Measurements from ENCODE around the gene RNF213.
A peak's percentile ranks its signal among the peaks of the same experiment; 100 is the strongest.

Gene RNF213

GRCh38 chr17:80262291-80262690, 1.6 kb downstream of the RNF213 start:
- Histone ChIP-seq H3K79me2 (peaks cover 26% of the 10 kb centered on the region), H3K4me2 (ENCODE audit: low read length) (peak overlapping the region; percentile 99), H3K36me3 (ENCODE audit: control insufficient read depth, insufficient read depth, low read length) (no peaks in the 10 kb centered on the region), H2AFZ (no peak overlapping the region), H3K9ac (peak overlapping the region; percentile 8), H3K27ac (peak overlapping the region; percentile 99), H3K9me3 (ENCODE audit: control insufficient read depth, low read length) (no peaks in the 10 kb centered on the region), H3K27me3 (ENCODE audit: control insufficient read depth, insufficient read depth, low read length) (no peaks in the 10 kb centered on the region), H3K4me3 (ENCODE audit: low read depth, low read length) (peak overlapping the region; percentile 92), H3K4me1 (peaks cover 33% of the 10 kb centered on the region)
- TF ChIP-seq CTCF (IDR thresholded peaks at IDR 0.05) = no peak

GRCh38 chr17:80262775-80263244, 2.2 kb downstream of the RNF213 start:
- Histone ChIP-seq H3K4me1 (peaks cover 33% of the 10 kb centered on the region), H3K36me3 (ENCODE audit: control insufficient read depth, insufficient read depth, low read length) (no peaks in the 10 kb centered on the region), H3K27ac (peak overlapping the region; percentile 99), H2AFZ (no peak overlapping the region), H3K4me3 (ENCODE audit: low read depth, low read length) (peak overlapping the region; percentile 92), H3K27me3 (ENCODE audit: control insufficient read depth, insufficient read depth, low read length) (no peaks in the 10 kb centered on the region), H3K9ac (peak overlapping the region; percentile 8), H3K4me2 (ENCODE audit: low read length) (peak overlapping the region; percentile 99), H3K9me3 (ENCODE audit: control insufficient read depth, low read length) (no peaks in the 10 kb centered on the region), H3K79me2 (peaks cover 29% of the 10 kb centered on the region)
- TF ChIP-seq CTCF (IDR thresholded peaks at IDR 0.05) = no peak

- H3K9ac ChIP-seq = peak overlapping the region; percentile 9
- peak overlapping the region; percentile 99 for H3K27ac ChIP-seq
- H3K4me3 ChIP-seq (ENCODE audit: low read depth, low read length) = peak overlapping the region; percentile 92
Measured at GRCh38 chr17:80263253-80264204, 2.9 kb downstream of the RNF213 start.

GRCh38 chr17:80264205-80265075, 3.8 kb downstream of the RNF213 start:
- peak overlapping the region; percentile 9 for H3K9ac ChIP-seq
- peaks cover 31% of the 10 kb centered on the region for H3K4me1 ChIP-seq
- H3K4me3 ChIP-seq (ENCODE audit: low read depth, low read length) = peak overlapping the region; percentile 92
- no peaks in the 10 kb centered on the region for H3K27me3 ChIP-seq (ENCODE audit: control insufficient read depth, insufficient read depth, low read length)
- peak overlapping the region; percentile 99 for H3K4me2 ChIP-seq (ENCODE audit: low read length)
- H2AFZ ChIP-seq = no peak overlapping the region
- no peaks in the 10 kb centered on the region for H3K9me3 ChIP-seq (ENCODE audit: control insufficient read depth, low read length)
- no peaks in the 10 kb centered on the region for H3K36me3 ChIP-seq (ENCODE audit: control insufficient read depth, insufficient read depth, low read length)
- H3K79me2 ChIP-seq = peaks cover 41% of the 10 kb centered on the region
- H3K27ac ChIP-seq = peak overlapping the region; percentile 99
- TF ChIP-seq CTCF (IDR thresholded peaks at IDR 0.05) = no peak

More at GRCh38 chr17:80263253-80264204, 2.9 kb downstream of the RNF213 start:
- Histone ChIP-seq H2AFZ (no peak overlapping the region), H3K36me3 (ENCODE audit: control insufficient read depth, insufficient read depth, low read length) (no peaks in the 10 kb centered on the region), H3K27me3 (ENCODE audit: control insufficient read depth, insufficient read depth, low read length) (no peaks in the 10 kb centered on the region), H3K9me3 (ENCODE audit: control insufficient read depth, low read length) (no peaks in the 10 kb centered on the region), H3K79me2 (peaks cover 33% of the 10 kb centered on the region), H3K4me2 (ENCODE audit: low read length) (peak overlapping the region; percentile 99), H3K4me1 (peaks cover 33% of the 10 kb centered on the region)
- TF ChIP-seq CTCF (IDR thresholded peaks at IDR 0.05) = peak; percentile 27
